HFFc6 (cell line): ENCODE measurements around the gene HOXA5. TPM values are rescaled to one million over a fixed set of nuclear protein-coding genes. Genes with fewer than 3 reads are reported as not detected.

Experiments
- DNase-seq: peaks from one replicate; pipeline ENCODE4 v3.0.0-alpha.2; 2018
- H3K27ac Mint-ChIP-seq: 2 replicates; pipeline ENCODE4 v1.8.0; 2020; ENCODE audit warnings: mild to moderate bottlenecking, mixed read lengths
- H3K27me3 Mint-ChIP-seq: 2 replicates; pipeline ENCODE4 v1.8.0; 2021; ENCODE audit warnings: mild to moderate bottlenecking, moderate library complexity, mixed read lengths; ENCODE audit not compliant: insufficient read depth
- H3K36me3 Mint-ChIP-seq: 2 replicates; pipeline ENCODE4 v1.8.0; 2021; ENCODE audit warnings: low read depth, mixed read lengths
- H3K4me1 Mint-ChIP-seq: 2 replicates; pipeline ENCODE4 v1.8.0; 2020; ENCODE audit warnings: low read depth, mixed read lengths
- H3K4me3 Mint-ChIP-seq: 2 replicates; pipeline ENCODE4 v1.8.0; 2020; ENCODE audit warnings: mild to moderate bottlenecking, moderate library complexity, mixed read lengths
- H3K9me3 Mint-ChIP-seq: 2 replicates; pipeline ENCODE4 v1.8.0; 2020; ENCODE audit warnings: mild to moderate bottlenecking, mixed read lengths
- CTCF ChIP-seq: fragments of 200-600 bp; sonication (generic); IDR thresholded peaks from 2 replicates; pipeline ENCODE4 v1.5.0; 2021; ENCODE audit warnings: antibody characterized with exemption, mild to moderate bottlenecking
- total RNA-seq, 6 experiments: library from RNA; stranded (reverse); fragmentation: NEBNext Ultra II Directional; extraction: Animal tissue kit (Norgen Biotek cat#: 25700); gene quantifications; 2 replicates in 1 of 6; 3 replicates in 5 of 6; pipeline ENCODE4 v1.2.3, GENCODE V29; 2021

The HOXA5 gene
- total RNA-seq, 6 experiments from 2014 or later: 2.0 to 3.8 (median 2.8) TPM

- peak overlapping the region; percentile 64 for H3K4me3 Mint-ChIP-seq
- no peaks in the 10 kb centered on the region; the same call in 1 of the 2 replicates for H3K36me3 Mint-ChIP-seq
- DNase-seq: peak; percentile 67
- H3K27ac Mint-ChIP-seq: peak overlapping the region; percentile 42; the same call in 1 of the 2 replicates
- TF ChIP-seq CTCF: no peak
- peaks cover 31% of the 10 kb centered on the region for H3K4me1 Mint-ChIP-seq
- H3K27me3 Mint-ChIP-seq: peaks cover 22% of the 10 kb centered on the region
- no peaks in the 10 kb centered on the region for H3K9me3 Mint-ChIP-seq
Measured at GRCh38 chr7:27115221-27116026, 28.1 kb downstream of the HOXA5 start.

GRCh38 chr7:27114881-27115220 lies 28.6 kb downstream of the HOXA5 start:
- no peaks in the 10 kb centered on the region; the same call in 1 of the 2 replicates for H3K36me3 Mint-ChIP-seq
- peaks cover 31% of the 10 kb centered on the region for H3K4me1 Mint-ChIP-seq
- H3K9me3 Mint-ChIP-seq: no peaks in the 10 kb centered on the region
- TF ChIP-seq CTCF: no peak
- H3K4me3 Mint-ChIP-seq: peak overlapping the region; percentile 64
- H3K27ac Mint-ChIP-seq: no peak overlapping the region
- peaks cover 22% of the 10 kb centered on the region for H3K27me3 Mint-ChIP-seq
- DNase-seq: no peak

GRCh38 chr7:27113991-27114769 lies 29.3 kb downstream of the HOXA5 start:
- H3K4me1 Mint-ChIP-seq: peaks cover 31% of the 10 kb centered on the region
- H3K36me3 Mint-ChIP-seq: no peaks in the 10 kb centered on the region; the same call in 1 of the 2 replicates
- peak overlapping the region; percentile 54; the same call in 1 of the 2 replicates for H3K4me3 Mint-ChIP-seq
- no peak for DNase-seq
- peaks cover 16% of the 10 kb centered on the region for H3K27me3 Mint-ChIP-seq
- no peaks in the 10 kb centered on the region for H3K9me3 Mint-ChIP-seq
- TF ChIP-seq CTCF: no peak
- no peak overlapping the region for H3K27ac Mint-ChIP-seq

- peaks cover 9% of the 10 kb centered on the region for H3K27me3 Mint-ChIP-seq
- TF ChIP-seq CTCF: no peak
- H3K4me1 Mint-ChIP-seq: peaks cover 31% of the 10 kb centered on the region
- H3K27ac Mint-ChIP-seq: no peak overlapping the region
- H3K36me3 Mint-ChIP-seq: peaks cover 3% of the 10 kb centered on the region
- no peaks in the 10 kb centered on the region for H3K9me3 Mint-ChIP-seq
- H3K4me3 Mint-ChIP-seq: peak overlapping the region; percentile 45; the same call in 1 of the 2 replicates
- no peak for DNase-seq
Measured at GRCh38 chr7:27112955-27113949, 30.2 kb downstream of the HOXA5 start.

- no peaks in the 10 kb centered on the region for H3K9me3 Mint-ChIP-seq
- H3K4me3 Mint-ChIP-seq: no peak overlapping the region
- peaks cover 7% of the 10 kb centered on the region; the same call in 1 of the 2 replicates for H3K36me3 Mint-ChIP-seq
- peaks cover 12% of the 10 kb centered on the region for H3K27me3 Mint-ChIP-seq
- H3K4me1 Mint-ChIP-seq: peaks cover 31% of the 10 kb centered on the region
- DNase-seq: no peak
- no peak for TF ChIP-seq CTCF
- H3K27ac Mint-ChIP-seq: no peak overlapping the region
Measured at GRCh38 chr7:27112361-27112760, 31.1 kb downstream of the HOXA5 start.
